Measurements from ENCODE around the gene CSRNP3.

Gene CSRNP3

DNA sequence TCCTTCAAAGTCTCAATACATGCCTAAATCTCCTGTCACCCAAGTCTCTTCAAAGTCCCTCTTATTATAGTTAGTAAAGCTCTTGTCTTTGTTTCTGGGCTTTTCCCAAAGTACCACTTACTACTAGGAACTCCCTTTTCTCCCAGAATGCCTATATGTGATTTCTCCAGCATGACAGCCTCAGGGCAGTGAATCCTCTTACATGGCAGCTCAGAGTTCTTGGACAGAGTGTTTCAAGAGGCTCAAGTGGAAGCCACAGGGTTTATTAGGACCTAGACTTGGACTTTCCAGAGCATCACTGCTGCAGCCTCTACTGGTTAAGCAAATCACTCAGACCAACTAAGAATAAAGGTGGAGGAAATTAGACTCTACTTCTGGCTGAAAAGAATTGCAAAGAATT, 98.9 kb downstream of the CSRNP3 start:
- Histone ChIP-seq H3K27ac (ENCODE audit: low read depth, low read length) (no peak overlapping the region), H3K27me3 (ENCODE audit: control insufficient read depth, insufficient read depth, low read length) (no peaks in the 10 kb centered on the region), H3K4me1 (ENCODE audit: control insufficient read depth, insufficient read depth, low read length) (peaks cover 6% of the 10 kb centered on the region), H3K9ac (ENCODE audit: low read length) (no peak overlapping the region), H3K4me3 (ENCODE audit: low read depth, low read length) (no peak overlapping the region), H3K36me3 (ENCODE audit: control insufficient read depth, insufficient read depth, low read length) (no peaks in the 10 kb centered on the region), H3K9me3 (ENCODE audit: control insufficient read depth, insufficient read depth, low read depth, low read length) (no peaks in the 10 kb centered on the region)

- Histone ChIP-seq H3K27ac (ENCODE audit: low read depth, low read length) (no peak overlapping the region), H3K9me3 (ENCODE audit: control insufficient read depth, insufficient read depth, low read depth, low read length) (no peaks in the 10 kb centered on the region), H3K4me3 (ENCODE audit: low read depth, low read length) (no peak overlapping the region), H3K9ac (ENCODE audit: low read length) (no peak overlapping the region), H3K4me1 (ENCODE audit: control insufficient read depth, insufficient read depth, low read length) (peaks cover 16% of the 10 kb centered on the region), H3K36me3 (ENCODE audit: control insufficient read depth, insufficient read depth, low read length) (no peaks in the 10 kb centered on the region), H3K27me3 (ENCODE audit: control insufficient read depth, insufficient read depth, low read length) (no peaks in the 10 kb centered on the region)
Observed at GRCh38 chr2:165571477-165571876, 102.0 kb downstream of the CSRNP3 start.

GRCh38 chr2:165572151-165572550, 102.7 kb downstream of the CSRNP3 start:
- Histone ChIP-seq H3K9me3 (ENCODE audit: control insufficient read depth, insufficient read depth, low read depth, low read length) (no peaks in the 10 kb centered on the region), H3K27ac (ENCODE audit: low read depth, low read length) (no peak overlapping the region), H3K27me3 (ENCODE audit: control insufficient read depth, insufficient read depth, low read length) (no peaks in the 10 kb centered on the region), H3K36me3 (ENCODE audit: control insufficient read depth, insufficient read depth, low read length) (no peaks in the 10 kb centered on the region), H3K4me1 (ENCODE audit: control insufficient read depth, insufficient read depth, low read length) (peaks cover 16% of the 10 kb centered on the region), H3K9ac (ENCODE audit: low read length) (no peak overlapping the region), H3K4me3 (ENCODE audit: low read depth, low read length) (no peak overlapping the region)

DNA sequence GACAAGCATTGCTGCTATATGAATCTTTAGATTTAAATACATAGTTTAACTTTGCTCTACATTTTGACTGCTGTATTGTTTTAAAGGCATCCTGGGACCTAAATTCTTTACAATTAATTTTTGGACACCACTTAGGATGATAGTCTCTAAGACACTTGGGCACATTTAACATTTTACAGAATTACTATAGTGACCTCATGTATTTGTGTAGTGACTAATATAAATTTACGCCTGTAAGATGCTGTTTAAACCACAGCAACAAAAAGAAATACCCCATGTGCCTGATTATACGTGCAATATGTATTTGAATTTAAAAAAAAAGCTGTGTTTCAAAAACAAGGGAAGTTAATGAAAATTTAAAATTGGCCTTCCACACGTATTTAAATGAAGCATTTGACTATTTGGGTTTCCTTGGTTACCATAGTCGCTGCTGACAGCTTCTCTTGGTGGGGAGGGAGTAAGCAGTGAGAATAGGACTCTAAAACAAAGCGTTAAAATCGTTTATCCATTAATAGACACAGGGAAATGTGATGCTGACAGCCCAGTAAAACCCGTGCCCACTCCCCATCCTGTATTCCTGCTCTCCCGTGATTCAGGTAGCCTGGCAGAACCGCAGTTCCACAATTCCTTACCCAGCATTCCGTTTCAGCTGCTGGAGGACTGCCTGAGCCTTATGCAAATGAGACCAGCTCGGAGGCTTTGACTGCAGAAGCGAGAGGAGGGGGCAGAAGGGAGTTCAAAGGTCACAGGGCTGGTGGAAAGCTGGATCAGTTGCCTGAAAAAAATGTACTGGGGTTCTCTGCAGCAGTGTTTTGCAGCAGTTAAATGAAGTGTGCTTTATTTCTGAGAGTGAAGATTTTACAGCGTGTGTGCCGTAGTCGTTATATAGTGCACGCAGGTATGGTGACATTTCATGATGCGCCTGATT, 104.3 kb downstream of the CSRNP3 start:
- Histone ChIP-seq H3K4me3 (ENCODE audit: low read depth, low read length) (peak overlapping the region; percentile 62), H3K27me3 (ENCODE audit: control insufficient read depth, insufficient read depth, low read length) (no peaks in the 10 kb centered on the region), H3K9me3 (ENCODE audit: control insufficient read depth, insufficient read depth, low read depth, low read length) (no peaks in the 10 kb centered on the region), H3K4me1 (ENCODE audit: control insufficient read depth, insufficient read depth, low read length) (peaks cover 16% of the 10 kb centered on the region), H3K9ac (ENCODE audit: low read length) (no peak overlapping the region), H3K27ac (ENCODE audit: low read depth, low read length) (no peak overlapping the region), H3K36me3 (ENCODE audit: control insufficient read depth, insufficient read depth, low read length) (no peaks in the 10 kb centered on the region)

- Histone ChIP-seq H3K4me3 (ENCODE audit: low read depth, low read length) (no peak overlapping the region), H3K9ac (ENCODE audit: low read length) (no peak overlapping the region), H3K36me3 (ENCODE audit: control insufficient read depth, insufficient read depth, low read length) (no peaks in the 10 kb centered on the region)
Observed at GRCh38 chr2:165575044-165575615, 105.6 kb downstream of the CSRNP3 start.

GRCh38 chr2:165576409-165577154, 107.1 kb downstream of the CSRNP3 start:
- H3K36me3 ChIP-seq (ENCODE audit: control insufficient read depth, insufficient read depth, low read length): no peaks in the 10 kb centered on the region

More at GRCh38 chr2:165575044-165575615, 105.6 kb downstream of the CSRNP3 start:
- H3K27ac ChIP-seq (ENCODE audit: low read depth, low read length): no peak overlapping the region
- H3K9me3 ChIP-seq (ENCODE audit: control insufficient read depth, insufficient read depth, low read depth, low read length): no peaks in the 10 kb centered on the region
- H3K4me1 ChIP-seq (ENCODE audit: control insufficient read depth, insufficient read depth, low read length): peaks cover 16% of the 10 kb centered on the region
- no peaks in the 10 kb centered on the region for H3K27me3 ChIP-seq (ENCODE audit: control insufficient read depth, insufficient read depth, low read length)

GRCh38 chr2:165582409-165582808, 112.9 kb downstream of the CSRNP3 start:
- Histone ChIP-seq H3K4me3 (ENCODE audit: low read depth, low read length) (no peak overlapping the region), H3K27me3 (ENCODE audit: control insufficient read depth, insufficient read depth, low read length) (no peaks in the 10 kb centered on the region), H3K27ac (ENCODE audit: low read depth, low read length) (no peak overlapping the region), H3K9me3 (ENCODE audit: control insufficient read depth, insufficient read depth, low read depth, low read length) (no peaks in the 10 kb centered on the region), H3K36me3 (ENCODE audit: control insufficient read depth, insufficient read depth, low read length) (no peaks in the 10 kb centered on the region), H3K9ac (ENCODE audit: low read length) (no peak overlapping the region), H3K4me1 (ENCODE audit: control insufficient read depth, insufficient read depth, low read length) (peaks cover 9% of the 10 kb centered on the region)

More at GRCh38 chr2:165576409-165577154, 107.1 kb downstream of the CSRNP3 start:
- H3K9me3 ChIP-seq (ENCODE audit: control insufficient read depth, insufficient read depth, low read depth, low read length): no peaks in the 10 kb centered on the region
- H3K27ac ChIP-seq (ENCODE audit: low read depth, low read length): no peak overlapping the region
- peaks cover 25% of the 10 kb centered on the region for H3K4me1 ChIP-seq (ENCODE audit: control insufficient read depth, insufficient read depth, low read length)
- no peaks in the 10 kb centered on the region for H3K27me3 ChIP-seq (ENCODE audit: control insufficient read depth, insufficient read depth, low read length)
- no peak overlapping the region for H3K4me3 ChIP-seq (ENCODE audit: low read depth, low read length)
- no peak overlapping the region for H3K9ac ChIP-seq (ENCODE audit: low read length)

GRCh38 chr2:165582863-165583506, 113.5 kb downstream of the CSRNP3 start:
- H3K27me3 ChIP-seq (ENCODE audit: control insufficient read depth, insufficient read depth, low read length): no peaks in the 10 kb centered on the region
- peaks cover 9% of the 10 kb centered on the region for H3K4me1 ChIP-seq (ENCODE audit: control insufficient read depth, insufficient read depth, low read length)
- H3K9me3 ChIP-seq (ENCODE audit: control insufficient read depth, insufficient read depth, low read depth, low read length): no peaks in the 10 kb centered on the region
- no peak overlapping the region for H3K4me3 ChIP-seq (ENCODE audit: low read depth, low read length)
- H3K9ac ChIP-seq (ENCODE audit: low read length): no peak overlapping the region
- H3K27ac ChIP-seq (ENCODE audit: low read depth, low read length): no peak overlapping the region
- H3K36me3 ChIP-seq (ENCODE audit: control insufficient read depth, insufficient read depth, low read length): no peaks in the 10 kb centered on the region

- H3K27ac ChIP-seq (ENCODE audit: low read depth, low read length): no peak overlapping the region
- H3K27me3 ChIP-seq (ENCODE audit: control insufficient read depth, insufficient read depth, low read length): no peaks in the 10 kb centered on the region
- no peak overlapping the region for H3K4me3 ChIP-seq (ENCODE audit: low read depth, low read length)
- no peaks in the 10 kb centered on the region for H3K36me3 ChIP-seq (ENCODE audit: control insufficient read depth, insufficient read depth, low read length)
- H3K9ac ChIP-seq (ENCODE audit: low read length): no peak overlapping the region
- H3K4me1 ChIP-seq (ENCODE audit: control insufficient read depth, insufficient read depth, low read length): peaks cover 9% of the 10 kb centered on the region
- no peaks in the 10 kb centered on the region for H3K9me3 ChIP-seq (ENCODE audit: control insufficient read depth, insufficient read depth, low read depth, low read length)
Observed at GRCh38 chr2:165584126-165584654, 114.7 kb downstream of the CSRNP3 start.

DNA sequence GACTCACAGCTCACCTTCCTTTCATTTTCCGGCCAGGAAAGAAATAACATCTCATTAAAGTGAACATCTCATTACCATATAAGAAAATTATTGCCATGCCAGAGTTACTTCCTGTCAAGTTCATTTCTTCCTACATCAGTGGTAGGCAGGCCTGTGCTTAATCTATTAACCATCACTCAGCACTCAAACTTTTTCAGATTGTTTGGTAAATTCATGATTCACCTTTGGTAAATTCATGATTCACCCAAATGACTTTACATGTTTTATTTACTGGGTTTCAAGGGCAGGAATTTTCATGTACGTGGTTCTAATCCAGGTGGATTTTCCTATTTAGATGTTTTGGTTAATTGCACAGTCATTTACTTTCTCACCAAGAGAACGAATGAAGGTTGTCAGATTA, 116.5 kb downstream of the CSRNP3 start:
- Histone ChIP-seq H3K27me3 (ENCODE audit: control insufficient read depth, insufficient read depth, low read length) (no peaks in the 10 kb centered on the region), H3K4me3 (ENCODE audit: low read depth, low read length) (no peak overlapping the region), H3K9ac (ENCODE audit: low read length) (no peak overlapping the region), H3K4me1 (ENCODE audit: control insufficient read depth, insufficient read depth, low read length) (peaks cover 3% of the 10 kb centered on the region), H3K36me3 (ENCODE audit: control insufficient read depth, insufficient read depth, low read length) (no peaks in the 10 kb centered on the region), H3K27ac (ENCODE audit: low read depth, low read length) (no peak overlapping the region), H3K9me3 (ENCODE audit: control insufficient read depth, insufficient read depth, low read depth, low read length) (peaks cover 4% of the 10 kb centered on the region)

Data from HUES6 (cell line).